GM12878 (cell line): ENCODE results near the gene FAP. TPM values are rescaled to one million over a fixed set of nuclear protein-coding genes. Genes with fewer than 3 reads are reported as not detected.

Source experiments
- ATAC-seq: fragments of 200-7000 bp; cut with Tn5 transposase; 3 replicates; pipeline ENCODE4 v1.9.1; 2020; ENCODE audit warnings: mild to moderate bottlenecking, moderate library complexity
- BruUV-seq: library from RNA; stranded (reverse); fragments of 400-500 nt; replicated peaks from 2 replicates; lab custom pipeline; 2021; lab: Mats Ljungman, UMichigan
- CTCF ChIA-PET: fragments of 300-600 bp; sonication (Branson Sonifier 250); formaldehyde crosslinking; extraction: SDS; loops from one replicate; lab custom pipeline; 2021; ENCODE audit warnings: inconsistent platforms; lab: Yijun Ruan, JAX
- POLR2A ChIA-PET: fragments of 350-600 bp; formaldehyde crosslinking; extraction: SDS; loops from one replicate; lab custom pipeline; 2021; ENCODE audit warnings: inconsistent platforms; lab: Charles Lee
- RAD21 ChIA-PET: fragments of 300-600 bp; sonication (Branson Sonifier 250); formaldehyde crosslinking; loops from one replicate; lab custom pipeline; 2023; ENCODE audit warnings: antibody characterized with exemption; ENCODE audit not compliant: unreplicated experiment; lab: Charles Lee
- SMC1A ChIA-PET: fragments of 300-600 bp; sonication (Branson Sonifier 250); formaldehyde crosslinking; loops from one replicate; lab custom pipeline; 2023; ENCODE audit not compliant: unreplicated experiment, uncharacterized antibody; lab: Charles Lee
- DNase-seq: peaks from one replicate; pipeline ENCODE4 v3.0.0-alpha.2; 2011; ENCODE audit warnings: low read depth, low spot score
- FAIRE-seq: peaks from 3 replicates; lab custom pipeline; 2011; peaks lifted over from hg19 to GRCh38; lab: Jason Lieb, UNC
- H2AFZ ChIP-seq: 2 replicates; pipeline ENCODE4 v1.6.0; 2011; ENCODE audit warnings: low read depth, low read length, control low read depth; ENCODE audit not compliant: control insufficient read depth
- H3K27ac ChIP-seq: 2 replicates; pipeline ENCODE4 v1.5.1; 2011; ENCODE audit warnings: control low read depth; ENCODE audit not compliant: control insufficient read depth, insufficient read depth
- H3K27me3 ChIP-seq, 2 experiments: replicated peaks in 1 of 2; 2 replicates each; pipeline versions ENCODE4 v1.6.0 to v1.6.1; 2011; ENCODE audit warnings: low read length in 1 of 2; ENCODE audit not compliant: control insufficient read depth in 2 of 2, insufficient read depth in 2 of 2
- H3K36me3 ChIP-seq, 2 experiments: 2 replicates each; pipeline ENCODE4 v1.5.1; 2011; ENCODE audit warnings: low read length in 1 of 2; ENCODE audit not compliant: control insufficient read depth in 2 of 2, insufficient read depth in 2 of 2
- H3K4me1 ChIP-seq: 2 replicates; pipeline ENCODE4 v1.6.1; 2011; ENCODE audit warnings: mild to moderate bottlenecking, low read length, moderate library complexity, mixed read lengths; ENCODE audit not compliant: control insufficient read depth, insufficient read depth
- H3K4me2 ChIP-seq: 2 replicates; pipeline ENCODE4 v1.6.0; 2011; ENCODE audit warnings: control low read depth; ENCODE audit not compliant: control insufficient read depth, insufficient read depth
- H3K4me3 ChIP-seq: fragments of 200-600 bp; sonication (generic); 2 replicates; pipeline ENCODE4 v1.5.1; 2016
- H3K79me2 ChIP-seq: 2 replicates; pipeline ENCODE4 v1.6.0; 2011; ENCODE audit warnings: low read length; ENCODE audit not compliant: control insufficient read depth, insufficient read depth
- H3K9ac ChIP-seq: 2 replicates; pipeline ENCODE4 v1.8.0; 2011; ENCODE audit warnings: low read length, control low read depth, mixed read lengths; ENCODE audit not compliant: control insufficient read depth, insufficient read depth
- H3K9me3 ChIP-seq: replicated peaks from 3 replicates; pipeline ENCODE4 v1.5.1; 2011; ENCODE audit warnings: mild to moderate bottlenecking, low read length; ENCODE audit not compliant: control insufficient read depth, insufficient read depth
- H4K20me1 ChIP-seq: 2 replicates; pipeline ENCODE4 v1.6.0; 2011; ENCODE audit not compliant: control insufficient read depth, insufficient read depth
- BMI1 ChIP-seq: fragments of 450-650 bp; IDR thresholded peaks from 2 replicates; pipeline ENCODE4 v1.6.1; 2016; ENCODE audit warnings: mild to moderate bottlenecking, moderate library complexity, borderline replicate concordance
- GATAD2B ChIP-seq: fragments of 450-650 bp; conservative IDR thresholded peaks from 2 replicates; pipeline ENCODE4 v1.6.1; 2017; ENCODE audit warnings: low read depth, mild to moderate bottlenecking, moderate library complexity
- HDGF ChIP-seq: fragments of 450-650 bp; IDR thresholded peaks from 2 replicates; pipeline ENCODE4 v1.6.1; 2016; ENCODE audit warnings: antibody characterized with exemption
- MAX ChIP-seq: IDR thresholded peaks from 2 replicates; pipeline ENCODE4 v1.6.1; 2012; ENCODE audit warnings: low read depth, low read length, improper control_type of control experiment
- PAX8 ChIP-seq: fragments of 450-650 bp; IDR thresholded peaks from 2 replicates; pipeline ENCODE4 v1.6.1; 2017; ENCODE audit warnings: mild to moderate bottlenecking, moderate library complexity
- SRF ChIP-seq, 2 experiments: IDR thresholded peaks; 2 replicates each; pipeline ENCODE4 v1.6.1; 2011; ENCODE audit warnings: low read depth in 2 of 2, low read length in 2 of 2, mild to moderate bottlenecking in 1 of 2, moderate library complexity in 1 of 2
- TCF7 ChIP-seq: IDR thresholded peaks from 2 replicates; pipeline ENCODE4 v1.6.1; 2014; ENCODE audit warnings: antibody characterized with exemption, borderline replicate concordance
- ZNF207 ChIP-seq: fragments of 450-650 bp; IDR thresholded peaks from 2 replicates; pipeline ENCODE4 v1.6.1; 2014; ENCODE audit warnings: antibody characterized with exemption, mild to moderate bottlenecking, borderline replicate concordance
- in situ Hi-C: fragments of 300-500 bp; cut with MboI; formaldehyde crosslinking; loops from 9 replicates; pipeline ENCODE4 v1.14.3; 2018; ENCODE audit warnings: mixed read lengths
- intact Hi-C: fragments of 100-400 bp; cut with micrococcal nuclease; formaldehyde crosslinking; loops from one replicate; pipeline ENCODE4 v1.14.2; 2022; ENCODE audit not compliant: unreplicated experiment
- polyA plus RNA-seq, 11 experiments: library from polyadenylated mRNA; depleted of rRNA in 4 of 11; unstranded in 6 of 11; stranded (reverse) in 5 of 11; fragments of >200 nt; fragmentation: Nextera tagmentation in 4 of 11; fragmentation: Illumina TruSeq in 1 of 11; extraction: Ambion mirVana in 4 of 11; extraction: Trizol in 1 of 11; gene quantifications; 1 replicate in 1 of 11; 2 replicates in 10 of 11; pipeline versions ENCODE4 v1.2.1 to v1.2.3, GENCODE V29; 2011 to 2016; ENCODE audit warnings: inconsistent platforms in 2 of 11, missing spikeins in 2 of 11, low read depth in 1 of 11
- total RNA-seq, 4 experiments: library from RNA; depleted of rRNA in 3 of 4; stranded (reverse); fragments of >200 nt in 3 of 4; fragmentation: Illumina TruSeq in 1 of 4; extraction: Trizol in 1 of 4; gene quantifications; 2 replicates each; pipeline versions ENCODE4 v1.2.1 to v1.2.3, GENCODE V29; 2013 to 2021
- TF ChIP-seq, protein P1 (sequence below): fragments of 450-650 bp; IDR thresholded peaks from 2 replicates; pipeline ENCODE4 v1.6.1; 2017; ENCODE audit warnings: mild to moderate bottlenecking, moderate library complexity
- TF ChIP-seq, protein P2 (sequence below): IDR thresholded peaks from 2 replicates; pipeline ENCODE4 v1.6.1; 2011; ENCODE audit warnings: low read depth, mild to moderate bottlenecking, low read length, moderate library complexity, borderline replicate concordance; ENCODE audit errors: extremely low read depth

FAP gene
- total and polyA plus RNA-seq, 10 of the 15 experiments (the other 5 are each of a cell fraction or from before 2014, with no cell fraction given): 0.16 TPM; not detected in 9

GRCh38 chr2:162138310-162138709, 104.9 kb downstream of the FAP start:
- DNase-seq (no peak), ATAC-seq (no peak), FAIRE-seq (no peak)
- H3K9me3 ChIP-seq: no peaks in the 10 kb centered on the region
- no peak overlapping the region for H3K4me3 ChIP-seq
- ChIA-PET SMC1A (interaction anchor here (1.4 kb wide), 1 partner anchor 16 kb away, joined by 3 read pairs; no protein-coding TSS in a partner anchor), POLR2A (no interaction called here), RAD21 (no interaction called here), CTCF (interaction anchor here (1.0 to 1.7 kb wide), 4 partner anchors 12 to 159 kb away, joined by 3 to 5 read pairs (median 4); no protein-coding TSS in a partner anchor)
- no peaks in the 10 kb centered on the region for H3K36me3 ChIP-seq
- H3K27me3 ChIP-seq: no peaks in the 10 kb centered on the region; a peak in 1 of 4 replicates
- no peaks in the 10 kb centered on the region for H3K79me2 ChIP-seq
- TF ChIP-seq, protein P1, sequence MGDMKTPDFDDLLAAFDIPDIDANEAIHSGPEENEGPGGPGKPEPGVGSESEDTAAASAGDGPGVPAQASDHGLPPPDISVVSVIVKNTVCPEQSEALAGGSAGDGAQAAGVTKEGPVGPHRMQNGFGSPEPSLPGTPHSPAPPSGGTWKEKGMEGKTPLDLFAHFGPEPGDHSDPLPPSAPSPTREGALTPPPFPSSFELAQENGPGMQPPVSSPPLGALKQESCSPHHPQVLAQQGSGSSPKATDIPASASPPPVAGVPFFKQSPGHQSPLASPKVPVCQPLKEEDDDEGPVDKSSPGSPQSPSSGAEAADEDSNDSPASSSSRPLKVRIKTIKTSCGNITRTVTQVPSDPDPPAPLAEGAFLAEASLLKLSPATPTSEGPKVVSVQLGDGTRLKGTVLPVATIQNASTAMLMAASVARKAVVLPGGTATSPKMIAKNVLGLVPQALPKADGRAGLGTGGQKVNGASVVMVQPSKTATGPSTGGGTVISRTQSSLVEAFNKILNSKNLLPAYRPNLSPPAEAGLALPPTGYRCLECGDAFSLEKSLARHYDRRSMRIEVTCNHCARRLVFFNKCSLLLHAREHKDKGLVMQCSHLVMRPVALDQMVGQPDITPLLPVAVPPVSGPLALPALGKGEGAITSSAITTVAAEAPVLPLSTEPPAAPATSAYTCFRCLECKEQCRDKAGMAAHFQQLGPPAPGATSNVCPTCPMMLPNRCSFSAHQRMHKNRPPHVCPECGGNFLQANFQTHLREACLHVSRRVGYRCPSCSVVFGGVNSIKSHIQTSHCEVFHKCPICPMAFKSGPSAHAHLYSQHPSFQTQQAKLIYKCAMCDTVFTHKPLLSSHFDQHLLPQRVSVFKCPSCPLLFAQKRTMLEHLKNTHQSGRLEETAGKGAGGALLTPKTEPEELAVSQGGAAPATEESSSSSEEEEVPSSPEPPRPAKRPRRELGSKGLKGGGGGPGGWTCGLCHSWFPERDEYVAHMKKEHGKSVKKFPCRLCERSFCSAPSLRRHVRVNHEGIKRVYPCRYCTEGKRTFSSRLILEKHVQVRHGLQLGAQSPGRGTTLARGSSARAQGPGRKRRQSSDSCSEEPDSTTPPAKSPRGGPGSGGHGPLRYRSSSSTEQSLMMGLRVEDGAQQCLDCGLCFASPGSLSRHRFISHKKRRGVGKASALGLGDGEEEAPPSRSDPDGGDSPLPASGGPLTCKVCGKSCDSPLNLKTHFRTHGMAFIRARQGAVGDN: no peak
- TF ChIP-seq MAX: no peak
- no peak for TF ChIP-seq TCF7
- TF ChIP-seq, protein P2, sequence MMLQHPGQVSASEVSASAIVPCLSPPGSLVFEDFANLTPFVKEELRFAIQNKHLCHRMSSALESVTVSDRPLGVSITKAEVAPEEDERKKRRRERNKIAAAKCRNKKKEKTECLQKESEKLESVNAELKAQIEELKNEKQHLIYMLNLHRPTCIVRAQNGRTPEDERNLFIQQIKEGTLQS: no peak
- TF ChIP-seq HDGF: no peak
- TF ChIP-seq GATAD2B: no peak
- no peak for TF ChIP-seq SRF (IDR thresholded peaks at IDR 0.05; ENCODE audit: low read depth in 2 of 2, low read length in 2 of 2)
- TF ChIP-seq PAX8: no peak
- TF ChIP-seq ZNF207: no peak
- no peak for TF ChIP-seq BMI1
- H3K27ac ChIP-seq: no peak overlapping the region
- H3K9ac ChIP-seq: no peak overlapping the region
- no TSS peak for BruUV-seq
- no peaks in the 10 kb centered on the region for H3K4me1 ChIP-seq
- H3K4me2 ChIP-seq: no peak overlapping the region
- no peak overlapping the region for H2AFZ ChIP-seq
- H4K20me1 ChIP-seq: no peaks in the 10 kb centered on the region
- in situ Hi-C loops (no loop called here), intact Hi-C loops (no loop called here)
